Measurements from ENCODE around the gene FIBCD1.

DNA sequence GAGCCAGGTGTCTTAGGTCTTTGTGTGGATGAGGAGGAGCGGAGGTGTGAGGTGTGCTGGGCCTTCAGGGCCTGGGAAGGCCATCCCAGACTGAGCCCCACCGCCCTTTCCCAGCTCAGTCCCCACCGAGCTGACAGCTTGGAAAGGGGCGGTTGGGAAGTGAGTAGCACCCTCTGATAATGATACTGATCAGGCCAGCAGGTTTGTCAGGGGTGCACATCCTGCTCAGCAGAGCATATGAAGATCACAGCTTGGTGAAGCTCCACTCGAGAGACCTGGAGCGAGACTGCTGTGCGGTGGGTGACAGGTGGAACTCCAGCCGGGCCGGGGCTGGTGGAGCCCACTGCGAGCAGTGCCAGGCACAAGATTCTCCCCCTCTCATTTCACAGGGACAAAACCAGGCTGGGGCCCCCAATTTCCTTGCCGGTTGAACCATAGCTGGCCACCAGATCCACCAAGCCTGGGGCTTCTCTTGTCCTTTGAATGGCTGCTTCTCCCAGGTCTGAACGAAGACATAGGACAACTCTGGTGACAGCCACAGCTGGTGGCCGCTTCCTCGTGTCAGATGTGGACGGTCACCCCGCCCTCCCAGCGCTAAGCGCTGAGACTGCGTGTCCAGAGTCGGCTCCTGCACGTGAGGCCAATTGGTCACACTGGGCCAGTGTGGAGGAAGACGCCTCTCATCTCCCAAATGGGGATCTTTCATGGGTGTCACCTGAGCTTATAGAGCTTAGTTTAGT lies 50.7 kb downstream of the FIBCD1 start:
- no peak for TF ChIP-seq SMAD3 (CRISPR knock-in tag; IDR thresholded peaks at IDR 0.05; ENCODE audit: borderline replicate concordance)
- TF ChIP-seq, protein P1, sequence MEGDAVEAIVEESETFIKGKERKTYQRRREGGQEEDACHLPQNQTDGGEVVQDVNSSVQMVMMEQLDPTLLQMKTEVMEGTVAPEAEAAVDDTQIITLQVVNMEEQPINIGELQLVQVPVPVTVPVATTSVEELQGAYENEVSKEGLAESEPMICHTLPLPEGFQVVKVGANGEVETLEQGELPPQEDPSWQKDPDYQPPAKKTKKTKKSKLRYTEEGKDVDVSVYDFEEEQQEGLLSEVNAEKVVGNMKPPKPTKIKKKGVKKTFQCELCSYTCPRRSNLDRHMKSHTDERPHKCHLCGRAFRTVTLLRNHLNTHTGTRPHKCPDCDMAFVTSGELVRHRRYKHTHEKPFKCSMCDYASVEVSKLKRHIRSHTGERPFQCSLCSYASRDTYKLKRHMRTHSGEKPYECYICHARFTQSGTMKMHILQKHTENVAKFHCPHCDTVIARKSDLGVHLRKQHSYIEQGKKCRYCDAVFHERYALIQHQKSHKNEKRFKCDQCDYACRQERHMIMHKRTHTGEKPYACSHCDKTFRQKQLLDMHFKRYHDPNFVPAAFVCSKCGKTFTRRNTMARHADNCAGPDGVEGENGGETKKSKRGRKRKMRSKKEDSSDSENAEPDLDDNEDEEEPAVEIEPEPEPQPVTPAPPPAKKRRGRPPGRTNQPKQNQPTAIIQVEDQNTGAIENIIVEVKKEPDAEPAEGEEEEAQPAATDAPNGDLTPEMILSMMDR (IDR thresholded peaks at IDR 0.05) = no peak
- TF ChIP-seq, protein P2, sequence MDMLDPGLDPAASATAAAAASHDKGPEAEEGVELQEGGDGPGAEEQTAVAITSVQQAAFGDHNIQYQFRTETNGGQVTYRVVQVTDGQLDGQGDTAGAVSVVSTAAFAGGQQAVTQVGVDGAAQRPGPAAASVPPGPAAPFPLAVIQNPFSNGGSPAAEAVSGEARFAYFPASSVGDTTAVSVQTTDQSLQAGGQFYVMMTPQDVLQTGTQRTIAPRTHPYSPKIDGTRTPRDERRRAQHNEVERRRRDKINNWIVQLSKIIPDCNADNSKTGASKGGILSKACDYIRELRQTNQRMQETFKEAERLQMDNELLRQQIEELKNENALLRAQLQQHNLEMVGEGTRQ (CRISPR knock-in tag; IDR thresholded peaks at IDR 0.05) = no peak
- TF ChIP-seq JUN (CRISPR knock-in tag; IDR thresholded peaks at IDR 0.05) = no peak
- TF ChIP-seq, protein P3, sequence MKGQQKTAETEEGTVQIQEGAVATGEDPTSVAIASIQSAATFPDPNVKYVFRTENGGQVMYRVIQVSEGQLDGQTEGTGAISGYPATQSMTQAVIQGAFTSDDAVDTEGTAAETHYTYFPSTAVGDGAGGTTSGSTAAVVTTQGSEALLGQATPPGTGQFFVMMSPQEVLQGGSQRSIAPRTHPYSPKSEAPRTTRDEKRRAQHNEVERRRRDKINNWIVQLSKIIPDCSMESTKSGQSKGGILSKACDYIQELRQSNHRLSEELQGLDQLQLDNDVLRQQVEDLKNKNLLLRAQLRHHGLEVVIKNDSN (CRISPR knock-in tag; IDR thresholded peaks at IDR 0.05) = no peak
- TF ChIP-seq, protein P4, sequence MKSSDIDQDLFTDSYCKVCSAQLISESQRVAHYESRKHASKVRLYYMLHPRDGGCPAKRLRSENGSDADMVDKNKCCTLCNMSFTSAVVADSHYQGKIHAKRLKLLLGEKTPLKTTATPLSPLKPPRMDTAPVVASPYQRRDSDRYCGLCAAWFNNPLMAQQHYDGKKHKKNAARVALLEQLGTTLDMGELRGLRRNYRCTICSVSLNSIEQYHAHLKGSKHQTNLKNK (CRISPR knock-in tag; IDR thresholded peaks at IDR 0.05) = no peak
